ENCODE results near the gene PITPNC1.

GRCh38 chr17:67521775-67522069, 144.6 kb downstream of the PITPNC1 start:
- TF ChIP-seq, protein P1, sequence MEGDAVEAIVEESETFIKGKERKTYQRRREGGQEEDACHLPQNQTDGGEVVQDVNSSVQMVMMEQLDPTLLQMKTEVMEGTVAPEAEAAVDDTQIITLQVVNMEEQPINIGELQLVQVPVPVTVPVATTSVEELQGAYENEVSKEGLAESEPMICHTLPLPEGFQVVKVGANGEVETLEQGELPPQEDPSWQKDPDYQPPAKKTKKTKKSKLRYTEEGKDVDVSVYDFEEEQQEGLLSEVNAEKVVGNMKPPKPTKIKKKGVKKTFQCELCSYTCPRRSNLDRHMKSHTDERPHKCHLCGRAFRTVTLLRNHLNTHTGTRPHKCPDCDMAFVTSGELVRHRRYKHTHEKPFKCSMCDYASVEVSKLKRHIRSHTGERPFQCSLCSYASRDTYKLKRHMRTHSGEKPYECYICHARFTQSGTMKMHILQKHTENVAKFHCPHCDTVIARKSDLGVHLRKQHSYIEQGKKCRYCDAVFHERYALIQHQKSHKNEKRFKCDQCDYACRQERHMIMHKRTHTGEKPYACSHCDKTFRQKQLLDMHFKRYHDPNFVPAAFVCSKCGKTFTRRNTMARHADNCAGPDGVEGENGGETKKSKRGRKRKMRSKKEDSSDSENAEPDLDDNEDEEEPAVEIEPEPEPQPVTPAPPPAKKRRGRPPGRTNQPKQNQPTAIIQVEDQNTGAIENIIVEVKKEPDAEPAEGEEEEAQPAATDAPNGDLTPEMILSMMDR (IDR thresholded peaks at IDR 0.05; ENCODE audit: extremely low read depth in 1 of 2, insufficient read depth in 1 of 2, low read depth in 1 of 2, low read length in 2 of 2) = no peak
- TF ChIP-seq MYC (IDR thresholded peaks at IDR 0.05; ENCODE audit: low read depth, low read length) = no peak
- TF ChIP-seq EZH2 (IDR thresholded peaks at IDR 0.05; ENCODE audit: borderline replicate concordance, low read depth, low read length, severe bottlenecking) = no peak

Measured in endothelial cell of umbilical vein (primary cell).